GM23338 (cell line): ENCODE results near the gene TMEM229A.

ENCODE experiments used
- CREB1 ChIP-seq: fragments of 250-450 bp; sonication (Bioruptor Pico); IDR thresholded peaks from 2 replicates; pipeline ENCODE4 v1.5.0; 2020; ENCODE audit warnings: low read depth, mild to moderate bottlenecking, moderate library complexity
- ETS1 ChIP-seq: IDR thresholded peaks from 2 replicates; pipeline ENCODE4 v1.6.1; 2016; ENCODE audit warnings: antibody characterized with exemption
- EZH2 ChIP-seq: fragments of 200-600 bp; sonication (generic); IDR thresholded peaks from one replicate; pipeline ENCODE4 v1.8.0; 2017; ENCODE audit warnings: antibody characterized with exemption, mild to moderate bottlenecking, low read depth; ENCODE audit not compliant: unreplicated experiment
- EZH2phosphoT487 ChIP-seq: fragments of 200-600 bp; sonication (generic); IDR thresholded peaks from one replicate; pipeline ENCODE4 v1.8.1; 2018; ENCODE audit warnings: antibody characterized with exemption; ENCODE audit not compliant: unreplicated experiment
- POLR2AphosphoS5 ChIP-seq: IDR thresholded peaks from 2 replicates; pipeline ENCODE4 v1.6.1; 2016; ENCODE audit warnings: antibody characterized with exemption, low read depth
- REST ChIP-seq: IDR thresholded peaks from one replicate; pipeline ENCODE4 v1.6.1; 2018; ENCODE audit warnings: antibody characterized with exemption; ENCODE audit not compliant: unreplicated experiment
- STAT1 ChIP-seq: IDR thresholded peaks from one replicate; pipeline ENCODE4 v1.6.1; 2016; ENCODE audit warnings: antibody characterized with exemption; ENCODE audit not compliant: unreplicated experiment
- ZNF114 ChIP-seq: fragments of 250-450 bp; sonication (Bioruptor Pico); IDR thresholded peaks from 2 replicates; pipeline ENCODE4 v1.5.0; 2020; ENCODE audit warnings: mild to moderate bottlenecking, moderate library complexity
- ZNF331 ChIP-seq: fragments of 250-450 bp; sonication (Bioruptor Pico); IDR thresholded peaks from 2 replicates; pipeline ENCODE4 v1.5.0; 2020; ENCODE audit warnings: low read depth, mild to moderate bottlenecking, moderate library complexity
- ZNF462 ChIP-seq: fragments of 250-450 bp; sonication (Bioruptor Pico); IDR thresholded peaks from 2 replicates; pipeline ENCODE4 v1.5.0; 2020; ENCODE audit warnings: mild to moderate bottlenecking, moderate library complexity
- TF ChIP-seq, protein P1 (sequence below), 2 experiments: fragments of 200-600 bp in 1 of 2; sonication (generic) in 1 of 2; conservative IDR thresholded peaks; 2 replicates each; pipeline versions ENCODE4 v1.5.1 to v1.6.1; 2016 to 2017; ENCODE audit warnings: antibody characterized with exemption in 2 of 2, low read depth in 2 of 2, mild to moderate bottlenecking in 2 of 2, moderate library complexity in 1 of 2

GRCh38 chr7:123992913-123993518 lies 39.9 kb downstream of the TMEM229A start:
- TF ChIP-seq POLR2AphosphoS5, result no peak
- TF ChIP-seq, protein P1, sequence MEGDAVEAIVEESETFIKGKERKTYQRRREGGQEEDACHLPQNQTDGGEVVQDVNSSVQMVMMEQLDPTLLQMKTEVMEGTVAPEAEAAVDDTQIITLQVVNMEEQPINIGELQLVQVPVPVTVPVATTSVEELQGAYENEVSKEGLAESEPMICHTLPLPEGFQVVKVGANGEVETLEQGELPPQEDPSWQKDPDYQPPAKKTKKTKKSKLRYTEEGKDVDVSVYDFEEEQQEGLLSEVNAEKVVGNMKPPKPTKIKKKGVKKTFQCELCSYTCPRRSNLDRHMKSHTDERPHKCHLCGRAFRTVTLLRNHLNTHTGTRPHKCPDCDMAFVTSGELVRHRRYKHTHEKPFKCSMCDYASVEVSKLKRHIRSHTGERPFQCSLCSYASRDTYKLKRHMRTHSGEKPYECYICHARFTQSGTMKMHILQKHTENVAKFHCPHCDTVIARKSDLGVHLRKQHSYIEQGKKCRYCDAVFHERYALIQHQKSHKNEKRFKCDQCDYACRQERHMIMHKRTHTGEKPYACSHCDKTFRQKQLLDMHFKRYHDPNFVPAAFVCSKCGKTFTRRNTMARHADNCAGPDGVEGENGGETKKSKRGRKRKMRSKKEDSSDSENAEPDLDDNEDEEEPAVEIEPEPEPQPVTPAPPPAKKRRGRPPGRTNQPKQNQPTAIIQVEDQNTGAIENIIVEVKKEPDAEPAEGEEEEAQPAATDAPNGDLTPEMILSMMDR (conservative IDR thresholded peaks at IDR 0.05; ENCODE audit: low read depth in 2 of 2), result no peak
- TF ChIP-seq EZH2phosphoT487, result no peak
- TF ChIP-seq REST, result no peak
- TF ChIP-seq EZH2, result no peak
- no peak for TF ChIP-seq CREB1 (CRISPR knock-in tag)
- TF ChIP-seq ZNF462 (CRISPR knock-in tag), result no peak
- TF ChIP-seq ZNF114 (CRISPR knock-in tag), result no peak
- TF ChIP-seq ETS1, result no peak
- TF ChIP-seq ZNF331 (CRISPR knock-in tag), result no peak
- TF ChIP-seq STAT1, result no peak
